Gastrocnemius medialis (tissue), 4 donors: Measurements from ENCODE around the gene PCBP1. TPM values are rescaled to one million over a fixed set of nuclear protein-coding genes. Genes with fewer than 3 reads are reported as not detected.
"Not testable (repeated sequence)": the region's sequence is repeated elsewhere in the genome, so short reads cannot be mapped to it uniquely, and the experiment has no call there.

Source experiments
- ATAC-seq, 2 donors: fragments of 150-250 bp; one replicate each; pipeline ENCODE4 v1.9.1; 2016
- DNase-seq, 2 donors: peaks; one replicate each; pipeline ENCODE4 v3.0.0-alpha.2; 2019
- H3K27ac ChIP-seq, 4 donors: fragments of 200-600 bp; sonication (generic); 1 replicate in 1 of 4; 2 replicates in 3 of 4; pipeline ENCODE4 v1.5.1; 2016 to 2018; ENCODE audit warnings: mild to moderate bottlenecking in 2 of 4, moderate library complexity in 1 of 4
- H3K27me3 ChIP-seq, 3 donors: fragments of 200-600 bp; sonication (generic) in 2 of 3; 1 replicate in 1 of 3; 2 replicates in 2 of 3; pipeline versions ENCODE4 v1.5.1 to v1.6.0; 2016 to 2019; ENCODE audit warnings: mild to moderate bottlenecking in 1 of 3, moderate library complexity in 1 of 3
- H3K36me3 ChIP-seq, 2 donors: fragments of 200-600 bp; sonication (generic) in 1 of 2; one replicate each; pipeline ENCODE4 v1.5.1; 2017 to 2018
- H3K4me1 ChIP-seq, 2 donors: fragments of 200-600 bp; sonication (generic) in 1 of 2; one replicate each; pipeline ENCODE4 v1.5.1; 2016 to 2017; ENCODE audit warnings: mild to moderate bottlenecking in 2 of 2
- H3K4me3 ChIP-seq, 4 donors: fragments of 200-600 bp; sonication (generic) in 3 of 4; 1 replicate in 1 of 4; 2 replicates in 3 of 4; pipeline ENCODE4 v1.5.1; 2016 to 2019; ENCODE audit warnings: mild to moderate bottlenecking in 2 of 4
- H3K9me3 ChIP-seq, 3 donors: fragments of 200-600 bp; sonication (generic) in 2 of 3; 1 replicate in 1 of 3; 2 replicates in 2 of 3; pipeline ENCODE4 v1.5.1; 2016 to 2019
- POLR2A ChIP-seq, 2 donors: fragments of 450-650 bp; IDR thresholded peaks; one replicate each; pipeline ENCODE4 v1.6.1; 2017; ENCODE audit warnings: antibody characterized with exemption in 2 of 2, mild to moderate bottlenecking in 2 of 2, moderate library complexity in 2 of 2
- in situ Hi-C, 4 donors: fragments of 200-750 bp; cut with MboI; loops; one replicate each; pipeline versions ENCODE4 v1.15.0 to v1.8.0; 2017; ENCODE audit warnings: low sequenced_read_pairs in 4 of 4
- intact Hi-C: fragments of 100-400 bp; cut with DNase I; formaldehyde crosslinking; loops from one replicate; pipeline ENCODE4 v1.15.1; 2023; ENCODE audit warnings: low total_unique reads
- total RNA-seq, 4 donors: library from RNA; depleted of rRNA; stranded (reverse); fragments of >200 nt; gene quantifications; one replicate each; pipeline versions ENCODE4 v1.1.0 to v1.2.3, GENCODE V29; 2016
- TF ChIP-seq, protein P1 (sequence below), 5 experiments: fragments of 450-650 bp in 3 of 5; fragments of 200-600 bp in 2 of 5; sonication (generic) in 2 of 5; IDR thresholded peaks in 4 of 5; conservative IDR thresholded peaks in 1 of 5; 1 replicate in 4 of 5; 2 replicates in 1 of 5; pipeline ENCODE4 v1.5.1; 2016 to 2019; ENCODE audit warnings: antibody characterized with exemption in 5 of 5, mild to moderate bottlenecking in 3 of 5, moderate library complexity in 3 of 5

The PCBP1 gene
- total RNA-seq, 4 donors from 2014 or later, result 178 to 296 (median 262) TPM

DNA sequence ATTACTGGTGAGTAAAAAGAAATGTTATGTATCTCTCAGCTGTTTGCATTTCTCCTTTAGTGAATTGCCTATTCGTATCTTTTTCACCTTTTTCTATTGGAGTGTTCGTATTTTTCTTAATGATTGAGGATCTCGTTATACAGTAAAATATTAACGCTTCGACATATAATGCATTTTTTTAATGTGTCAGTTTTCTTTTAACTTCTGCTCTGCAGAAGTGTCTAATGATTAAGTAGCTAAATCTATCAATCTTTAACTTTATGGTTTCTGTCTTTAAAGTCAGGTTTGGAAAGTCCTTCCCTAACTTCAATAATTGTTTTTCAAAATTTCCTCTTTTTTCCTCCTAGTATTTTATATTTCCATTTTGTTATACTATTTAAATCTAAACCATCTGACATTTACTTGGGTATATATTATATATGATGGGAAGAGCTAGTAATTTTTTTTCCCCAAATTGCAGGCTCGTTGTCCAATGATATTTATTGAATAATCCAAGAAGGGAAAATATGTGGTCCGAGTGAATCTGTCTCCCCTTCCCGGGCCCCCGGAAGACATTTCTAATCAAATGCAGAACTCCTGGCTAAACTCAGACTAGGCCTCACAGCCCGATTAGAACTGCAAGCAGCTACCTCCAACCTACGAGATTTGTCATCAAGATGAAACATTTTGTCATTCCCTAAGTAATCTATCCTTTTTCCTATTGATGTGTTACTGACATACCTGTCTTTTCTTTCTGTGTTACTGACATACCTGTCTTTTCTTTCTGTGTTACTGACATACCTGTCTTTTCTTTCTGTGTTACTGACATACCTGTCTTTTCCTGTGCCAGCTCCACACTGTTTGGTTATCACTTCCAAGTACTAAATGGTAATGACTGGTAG is 17.2 kb downstream of the PCBP1 start:
- peak overlapping the region in 1 of 4 donors; percentile 33 for H3K27ac ChIP-seq
- no peaks in the 10 kb centered on the region for H3K36me3 ChIP-seq
- H3K4me1 ChIP-seq, result peaks cover 7 to 24% of the 10 kb centered on the region in 2 donors
- no peak overlapping the region for H3K4me3 ChIP-seq
- DNase-seq (no peak), ATAC-seq (no peak)
- TF ChIP-seq POLR2A (IDR thresholded peaks at IDR 0.05), result no peak
- TF ChIP-seq, protein P1, sequence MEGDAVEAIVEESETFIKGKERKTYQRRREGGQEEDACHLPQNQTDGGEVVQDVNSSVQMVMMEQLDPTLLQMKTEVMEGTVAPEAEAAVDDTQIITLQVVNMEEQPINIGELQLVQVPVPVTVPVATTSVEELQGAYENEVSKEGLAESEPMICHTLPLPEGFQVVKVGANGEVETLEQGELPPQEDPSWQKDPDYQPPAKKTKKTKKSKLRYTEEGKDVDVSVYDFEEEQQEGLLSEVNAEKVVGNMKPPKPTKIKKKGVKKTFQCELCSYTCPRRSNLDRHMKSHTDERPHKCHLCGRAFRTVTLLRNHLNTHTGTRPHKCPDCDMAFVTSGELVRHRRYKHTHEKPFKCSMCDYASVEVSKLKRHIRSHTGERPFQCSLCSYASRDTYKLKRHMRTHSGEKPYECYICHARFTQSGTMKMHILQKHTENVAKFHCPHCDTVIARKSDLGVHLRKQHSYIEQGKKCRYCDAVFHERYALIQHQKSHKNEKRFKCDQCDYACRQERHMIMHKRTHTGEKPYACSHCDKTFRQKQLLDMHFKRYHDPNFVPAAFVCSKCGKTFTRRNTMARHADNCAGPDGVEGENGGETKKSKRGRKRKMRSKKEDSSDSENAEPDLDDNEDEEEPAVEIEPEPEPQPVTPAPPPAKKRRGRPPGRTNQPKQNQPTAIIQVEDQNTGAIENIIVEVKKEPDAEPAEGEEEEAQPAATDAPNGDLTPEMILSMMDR (IDR thresholded peaks at IDR 0.05 in 4 of 5, conservative IDR thresholded peaks at IDR 0.05 in 1 of 5), result no peak
- no peaks in the 10 kb centered on the region for H3K9me3 ChIP-seq
- H3K27me3 ChIP-seq, result no peaks in the 10 kb centered on the region
- in situ Hi-C loops, result no loop called here
- intact Hi-C loops, result no loop called here

DNA sequence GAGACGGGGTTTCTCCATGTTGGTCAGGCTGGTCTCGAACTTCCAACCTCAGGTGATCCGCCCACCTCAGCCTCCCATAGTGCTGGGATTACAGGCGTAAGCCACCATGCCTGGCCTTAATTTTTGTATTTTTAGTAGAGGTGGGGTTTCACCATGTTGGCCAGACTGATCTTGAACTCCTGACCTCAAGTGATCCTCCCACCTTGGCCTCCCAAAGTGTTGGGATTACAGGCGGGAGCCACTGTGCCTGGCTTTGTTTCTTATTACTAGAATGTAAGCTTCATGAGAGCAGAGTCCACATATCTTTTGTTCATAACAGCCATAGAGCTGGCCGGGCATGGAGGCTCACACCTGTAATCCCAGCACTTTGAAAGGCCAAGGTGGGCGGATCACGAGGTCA is 18.9 kb downstream of the PCBP1 start:
- in situ Hi-C loops, result not testable (repeated sequence)

DNA sequence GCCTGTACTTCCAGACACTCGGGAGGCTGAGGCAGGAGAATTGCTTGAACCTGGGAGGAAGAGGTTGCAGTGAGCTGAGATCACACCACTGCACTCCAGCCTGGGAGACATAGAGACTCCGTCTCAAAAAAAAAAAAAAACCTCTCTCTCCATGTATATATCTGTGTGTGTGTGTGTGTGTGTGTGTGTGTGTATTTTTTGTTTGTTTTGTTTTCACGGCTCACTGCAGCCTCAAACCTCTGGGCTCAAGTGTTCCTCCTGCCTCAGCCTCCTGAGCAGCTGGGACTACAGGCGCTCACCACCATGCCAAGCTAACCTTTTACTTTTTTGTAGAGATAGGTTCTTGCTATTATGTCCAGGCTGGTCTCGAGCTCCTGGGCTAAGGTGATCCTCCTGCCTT is 23.1 kb downstream of the PCBP1 start:
- H3K27ac ChIP-seq, ATAC-seq, H3K9me3 ChIP-seq, DNase-seq, intact Hi-C loops, H3K27me3 ChIP-seq, in situ Hi-C loops, H3K4me3 ChIP-seq, H3K36me3 ChIP-seq: not testable (repeated sequence)
- peaks cover 20 to 42% of the 10 kb centered on the region in 2 donors for H3K4me1 ChIP-seq

More for the DNA sequence above, 18.9 kb downstream of the PCBP1 start:
- H3K9me3 ChIP-seq, H3K27ac ChIP-seq, H3K36me3 ChIP-seq, DNase-seq, ATAC-seq, H3K27me3 ChIP-seq, H3K4me3 ChIP-seq, intact Hi-C loops: not testable (repeated sequence)
- H3K4me1 ChIP-seq, result peaks cover 7 to 24% of the 10 kb centered on the region in 2 donors

DNA sequence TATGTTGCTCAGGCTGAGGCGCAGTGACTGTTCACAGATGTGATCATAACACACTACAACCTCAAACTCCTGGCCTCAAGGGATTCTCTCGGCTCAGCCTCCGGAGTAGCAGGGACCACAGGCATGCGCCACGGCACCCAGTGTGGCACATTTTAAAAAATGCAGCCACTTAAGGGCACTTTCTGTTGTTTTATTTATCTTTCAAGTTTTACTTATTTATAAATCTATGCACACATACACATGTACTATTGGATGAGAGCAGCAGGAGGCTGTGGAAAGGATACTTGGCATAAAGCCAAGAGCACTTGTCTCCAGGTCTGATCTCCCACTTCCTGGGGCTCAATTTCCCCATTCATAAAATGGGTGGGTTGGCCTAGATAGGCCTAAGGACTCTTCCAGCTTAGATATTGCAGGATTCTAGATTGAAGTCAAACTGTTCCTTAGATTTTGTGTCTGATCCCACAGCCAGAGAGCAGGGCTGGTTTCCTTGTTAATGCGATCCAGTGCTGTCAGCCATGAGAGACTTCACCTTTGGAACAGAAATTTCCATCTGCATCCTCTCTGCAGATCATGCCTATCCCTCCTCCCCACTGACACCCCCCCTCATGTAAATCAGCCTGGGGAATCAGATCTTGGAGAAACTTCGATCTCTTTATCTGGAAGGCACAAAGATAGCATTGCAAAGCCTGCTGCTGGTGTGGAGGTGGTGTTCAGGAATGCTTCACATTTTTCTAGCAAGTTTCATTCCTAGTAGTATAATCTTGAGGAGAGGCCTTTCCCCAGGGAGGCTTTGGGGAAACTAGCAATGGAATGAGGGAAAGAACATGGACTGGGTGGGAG is 24.7 kb downstream of the PCBP1 start:
- H3K27me3 ChIP-seq, result no peaks in the 10 kb centered on the region
- no peak overlapping the region for H3K4me3 ChIP-seq
- H3K27ac ChIP-seq, result peak overlapping the region in 2 of 4 donors; percentile 31 to 40
- ATAC-seq (no peak), DNase-seq (no peak)
- no peaks in the 10 kb centered on the region for H3K9me3 ChIP-seq
- no peaks in the 10 kb centered on the region for H3K36me3 ChIP-seq
- TF ChIP-seq POLR2A (IDR thresholded peaks at IDR 0.05), result no peak
- TF ChIP-seq, protein P1 (IDR thresholded peaks at IDR 0.05 in 4 of 5, conservative IDR thresholded peaks at IDR 0.05 in 1 of 5), result no peak
- intact Hi-C loops, result no loop called here
- peaks cover 35 to 58% of the 10 kb centered on the region in 2 donors for H3K4me1 ChIP-seq
- in situ Hi-C loops, result no loop called here

DNA sequence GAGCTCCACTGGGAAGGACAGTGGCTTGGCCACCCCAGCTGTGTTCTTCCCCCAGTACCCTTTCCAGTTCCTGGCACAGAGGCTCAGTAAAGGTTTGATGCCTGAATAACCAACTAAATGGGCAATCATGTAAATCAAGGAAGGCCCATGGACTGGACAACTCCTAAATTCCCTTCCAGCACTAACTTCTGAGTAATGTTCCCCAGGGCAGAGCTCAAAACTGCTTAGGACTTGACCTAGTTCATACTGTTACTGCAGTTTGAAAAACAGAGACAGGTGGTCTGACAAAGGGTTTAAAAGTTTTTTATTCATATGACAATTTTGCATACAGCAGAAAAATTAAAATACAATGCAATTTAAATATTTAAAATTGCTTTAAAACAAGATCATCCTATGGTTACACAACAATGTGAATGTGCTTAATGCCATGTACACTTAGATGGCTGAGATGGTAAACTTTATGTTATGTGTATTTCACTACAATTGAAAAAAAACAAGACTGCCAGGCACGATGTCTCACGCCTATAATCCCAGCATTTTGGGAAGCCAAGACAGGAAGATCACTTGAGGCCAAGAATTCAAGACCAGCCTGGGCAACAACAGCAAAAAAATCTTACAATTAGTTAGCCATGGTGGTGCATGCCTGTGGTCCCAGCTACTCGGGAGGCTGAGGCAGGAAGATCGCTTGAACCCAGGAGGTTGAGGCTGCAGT is 26.2 kb downstream of the PCBP1 start:
- ATAC-seq, result peak in 1 of 2 donors; percentile 21
- Histone ChIP-seq H3K36me3 (no peaks in the 10 kb centered on the region), H3K27me3 (no peaks in the 10 kb centered on the region), H3K4me1 (peaks cover 47 to 69% of the 10 kb centered on the region in 2 donors), H3K4me3 (no peak overlapping the region), H3K27ac (peak overlapping the region; percentile 1 to 95 (median 43)), H3K9me3 (no peaks in the 10 kb centered on the region)
- DNase-seq, result peak in 1 of 2 donors; percentile 2
- no peak for TF ChIP-seq POLR2A (IDR thresholded peaks at IDR 0.05)
- TF ChIP-seq, protein P1 (IDR thresholded peaks at IDR 0.05 in 4 of 5, conservative IDR thresholded peaks at IDR 0.05 in 1 of 5), result no peak
- intact Hi-C loops, result no loop called here
- in situ Hi-C loops, result no loop called here
